Activated CD8-positive, alpha-beta memory T cell treated with anti-CD3 and anti-CD28 coated beads, Interleukin-2, amount 10 ng/mL, durations not matched to agents 7 days and 5 days (primary cell): ENCODE data around the gene BIN1. TPM values are rescaled to one million over a fixed set of nuclear protein-coding genes. Genes with fewer than 3 reads are reported as not detected.

Experiments
- ATAC-seq: fragments of 150-1000 bp; cut with Tn5 transposase; one replicate; pipeline ENCODE4 v1.10.0; 2021; ENCODE audit warnings: moderate library complexity
- CTCF ChIA-PET: fragments of 350-600 bp; sonication (Branson Sonifier 250); formaldehyde crosslinking; loops from one replicate; lab custom pipeline; 2021; ENCODE audit warnings: antibody characterized with exemption; lab: Charles Lee
- DNase-seq: peaks from one replicate; pipeline ENCODE4 v3.0.0-alpha.2; 2020
- H3K27ac Mint-ChIP-seq: one replicate; pipeline ENCODE4 v1.8.0; 2021; ENCODE audit warnings: mild to moderate bottlenecking, mixed read lengths
- H3K27me3 Mint-ChIP-seq: one replicate; pipeline ENCODE4 v1.8.0; 2021; ENCODE audit warnings: mixed read lengths
- H3K36me3 Mint-ChIP-seq: one replicate; pipeline ENCODE4 v1.8.0; 2021; ENCODE audit warnings: mild to moderate bottlenecking, mixed read lengths
- H3K4me1 Mint-ChIP-seq: one replicate; pipeline ENCODE4 v1.8.0; 2021; ENCODE audit warnings: mixed read lengths
- H3K4me3 Mint-ChIP-seq: one replicate; pipeline ENCODE4 v1.8.0; 2021; ENCODE audit warnings: mild to moderate bottlenecking, moderate library complexity, mixed read lengths
- H3K9me3 Mint-ChIP-seq: one replicate; pipeline ENCODE4 v1.8.0; 2022; ENCODE audit warnings: low read depth, mixed read lengths
- total RNA-seq, 2 experiments: library from RNA; stranded (reverse); gene quantifications; one replicate each; pipeline ENCODE4 v1.2.3, GENCODE V29; 2021

The BIN1 gene
- total RNA-seq, 2 experiments from 2014 or later = 105 to 152 TPM

DNA sequence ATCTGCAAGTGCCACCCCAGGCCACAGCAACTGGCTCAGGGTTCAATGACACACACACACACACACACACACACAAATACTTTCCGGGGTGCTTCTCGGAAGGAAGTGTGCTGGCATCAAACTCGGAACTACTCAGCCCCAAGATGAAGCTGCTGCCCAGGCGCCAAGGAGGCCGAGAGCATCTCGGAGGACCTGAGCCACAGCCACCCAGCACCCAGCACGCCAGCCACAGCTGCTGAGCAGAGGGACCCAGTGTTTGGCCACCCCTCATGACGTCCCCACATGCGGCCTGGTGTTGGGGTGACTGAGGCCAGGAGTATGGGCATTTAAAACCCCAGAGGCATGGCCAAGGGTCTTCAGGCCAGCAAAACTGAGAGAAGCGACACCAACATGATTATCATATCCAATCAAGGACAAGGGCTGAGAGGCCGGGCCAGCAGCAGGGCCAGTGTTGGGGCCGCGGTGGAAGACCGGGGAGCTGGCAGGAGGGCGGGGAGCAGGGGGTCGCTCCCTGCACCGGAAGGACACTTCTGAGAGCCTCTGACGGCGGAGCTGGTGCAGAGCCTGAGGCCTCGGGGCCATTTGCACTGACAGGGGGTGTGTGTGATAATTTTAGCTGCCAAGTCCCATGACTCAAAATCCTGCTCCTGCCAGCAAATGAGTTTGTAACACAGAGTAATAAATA lies 61.8 kb downstream of the BIN1 start:
- CTCF ChIA-PET = interaction anchor here (1.3 to 1.5 kb wide), 2 partner anchors 18 to 23 kb away, joined by 3 read pairs; no protein-coding TSS in a partner anchor
- H3K4me3 Mint-ChIP-seq = no peak overlapping the region
- no peak overlapping the region for H3K27ac Mint-ChIP-seq
- peaks cover 6% of the 10 kb centered on the region for H3K4me1 Mint-ChIP-seq
- H3K27me3 Mint-ChIP-seq = no peaks in the 10 kb centered on the region
- ATAC-seq (no peak), DNase-seq (no peak)
- H3K36me3 Mint-ChIP-seq = peaks cover 9% of the 10 kb centered on the region
- H3K9me3 Mint-ChIP-seq = no peaks in the 10 kb centered on the region

DNA sequence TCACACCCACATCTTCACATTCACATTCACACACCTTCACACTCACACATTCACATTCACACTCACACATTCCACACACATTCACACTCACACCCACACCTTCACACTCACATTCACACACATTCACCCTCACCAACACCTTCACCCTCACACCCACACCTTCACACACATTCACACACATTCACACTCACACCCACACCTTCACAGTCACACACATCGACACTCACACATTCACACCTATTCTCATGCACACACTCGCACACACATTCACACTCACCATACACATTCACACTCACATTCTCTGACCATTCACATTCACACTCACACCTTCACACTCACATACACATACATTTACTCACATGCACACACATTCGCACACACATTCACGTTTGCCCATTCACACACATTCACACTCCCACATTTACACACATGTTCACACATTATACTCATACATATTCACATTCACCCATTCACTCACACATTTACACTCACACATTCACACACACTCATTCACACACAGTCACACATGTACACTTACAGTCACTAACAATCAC lies 62.7 kb downstream of the BIN1 start:
- peaks cover 8% of the 10 kb centered on the region for H3K36me3 Mint-ChIP-seq
- no peak for ATAC-seq
- H3K27ac Mint-ChIP-seq = no peak overlapping the region

GRCh38 chr2:127043367-127044164 lies 63.4 kb downstream of the BIN1 start:
- H3K27ac Mint-ChIP-seq = no peak overlapping the region
- no peak for ATAC-seq
- peaks cover 16% of the 10 kb centered on the region for H3K4me1 Mint-ChIP-seq
- H3K27me3 Mint-ChIP-seq = peaks cover under 1% of the 10 kb centered on the region
- H3K4me3 Mint-ChIP-seq = no peak overlapping the region
- no peak for DNase-seq
- no peaks in the 10 kb centered on the region for H3K9me3 Mint-ChIP-seq
- peaks cover 8% of the 10 kb centered on the region for H3K36me3 Mint-ChIP-seq
- CTCF ChIA-PET = no interaction called here

More for the DNA sequence above, 62.7 kb downstream of the BIN1 start:
- CTCF ChIA-PET = interaction anchor here (1.3 to 1.5 kb wide), 2 partner anchors 17 to 24 kb away, joined by 3 read pairs; no protein-coding TSS in a partner anchor
- no peaks in the 10 kb centered on the region for H3K9me3 Mint-ChIP-seq
- no peak for DNase-seq
- H3K4me3 Mint-ChIP-seq = no peak overlapping the region
- H3K4me1 Mint-ChIP-seq = peaks cover 12% of the 10 kb centered on the region
- H3K27me3 Mint-ChIP-seq = no peaks in the 10 kb centered on the region

- peaks cover 6% of the 10 kb centered on the region for H3K27me3 Mint-ChIP-seq
- H3K27ac Mint-ChIP-seq = no peak overlapping the region
- no peak for DNase-seq
- ATAC-seq = no peak
- H3K9me3 Mint-ChIP-seq = no peaks in the 10 kb centered on the region
- CTCF ChIA-PET = interaction anchor here (1.4 to 3.2 kb wide), 2 partner anchors 9 kb away, joined by 3 to 15 read pairs; no protein-coding TSS in a partner anchor
- peaks cover 17% of the 10 kb centered on the region for H3K4me1 Mint-ChIP-seq
- H3K4me3 Mint-ChIP-seq = no peak overlapping the region
- no peaks in the 10 kb centered on the region for H3K36me3 Mint-ChIP-seq
Measured at GRCh38 chr2:127041259-127041970, 65.5 kb downstream of the BIN1 start.

DNA sequence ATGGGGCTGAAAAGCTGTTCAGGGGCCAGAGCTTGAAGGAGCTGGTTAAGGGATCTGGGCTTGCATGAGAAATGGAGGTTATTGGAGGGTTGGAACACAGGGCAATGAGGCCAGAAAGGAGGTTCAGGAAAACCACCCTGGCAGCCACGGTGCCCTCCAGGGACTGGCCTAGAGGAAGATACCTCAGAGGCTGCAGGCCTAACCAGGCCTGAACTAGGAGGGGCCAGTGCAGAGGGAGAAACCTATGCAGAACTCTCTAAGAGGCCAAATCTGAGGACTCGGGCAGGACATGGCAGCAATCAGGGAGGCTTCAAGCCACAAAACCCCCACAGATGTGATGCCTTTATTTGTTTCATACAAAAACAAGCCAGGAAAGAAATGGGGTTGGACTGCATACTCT lies 66.8 kb downstream of the BIN1 start:
- no peak overlapping the region for H3K4me3 Mint-ChIP-seq
- CTCF ChIA-PET = interaction anchor here (0.9 to 3.2 kb wide), 3 partner anchors 10 to 69 kb away, joined by 3 to 15 read pairs (median 6); no protein-coding TSS in a partner anchor
- peaks cover 17% of the 10 kb centered on the region for H3K4me1 Mint-ChIP-seq
- H3K36me3 Mint-ChIP-seq = no peaks in the 10 kb centered on the region
- H3K27me3 Mint-ChIP-seq = peaks cover 6% of the 10 kb centered on the region
- no peak for ATAC-seq
- DNase-seq = no peak
- H3K27ac Mint-ChIP-seq = no peak overlapping the region
- no peaks in the 10 kb centered on the region for H3K9me3 Mint-ChIP-seq

- CTCF ChIA-PET = interaction anchor here (0.9 to 3.2 kb wide), 5 partner anchors 11 to 68 kb away, joined by 3 to 15 read pairs (median 3); no protein-coding TSS in a partner anchor
- ATAC-seq (peak; percentile 71), DNase-seq (no peak)
- Mint-ChIP-seq H3K27ac (no peak overlapping the region), H3K4me3 (no peak overlapping the region), H3K36me3 (no peaks in the 10 kb centered on the region), H3K9me3 (no peaks in the 10 kb centered on the region), H3K27me3 (peaks cover 6% of the 10 kb centered on the region), H3K4me1 (peaks cover 17% of the 10 kb centered on the region)
Measured at GRCh38 chr2:127039387-127040031, 67.4 kb downstream of the BIN1 start.

GRCh38 chr2:127037476-127037875 lies 69.5 kb downstream of the BIN1 start:
- Mint-ChIP-seq H3K27me3 (peaks cover 14% of the 10 kb centered on the region), H3K4me3 (no peak overlapping the region), H3K27ac (no peak overlapping the region), H3K4me1 (peaks cover 20% of the 10 kb centered on the region), H3K9me3 (no peaks in the 10 kb centered on the region), H3K36me3 (no peaks in the 10 kb centered on the region)
- DNase-seq (no peak), ATAC-seq (no peak)
- CTCF ChIA-PET = interaction anchor here (2.5 kb wide), 1 partner anchor 13 kb away, joined by 9 read pairs; no protein-coding TSS in a partner anchor

DNA sequence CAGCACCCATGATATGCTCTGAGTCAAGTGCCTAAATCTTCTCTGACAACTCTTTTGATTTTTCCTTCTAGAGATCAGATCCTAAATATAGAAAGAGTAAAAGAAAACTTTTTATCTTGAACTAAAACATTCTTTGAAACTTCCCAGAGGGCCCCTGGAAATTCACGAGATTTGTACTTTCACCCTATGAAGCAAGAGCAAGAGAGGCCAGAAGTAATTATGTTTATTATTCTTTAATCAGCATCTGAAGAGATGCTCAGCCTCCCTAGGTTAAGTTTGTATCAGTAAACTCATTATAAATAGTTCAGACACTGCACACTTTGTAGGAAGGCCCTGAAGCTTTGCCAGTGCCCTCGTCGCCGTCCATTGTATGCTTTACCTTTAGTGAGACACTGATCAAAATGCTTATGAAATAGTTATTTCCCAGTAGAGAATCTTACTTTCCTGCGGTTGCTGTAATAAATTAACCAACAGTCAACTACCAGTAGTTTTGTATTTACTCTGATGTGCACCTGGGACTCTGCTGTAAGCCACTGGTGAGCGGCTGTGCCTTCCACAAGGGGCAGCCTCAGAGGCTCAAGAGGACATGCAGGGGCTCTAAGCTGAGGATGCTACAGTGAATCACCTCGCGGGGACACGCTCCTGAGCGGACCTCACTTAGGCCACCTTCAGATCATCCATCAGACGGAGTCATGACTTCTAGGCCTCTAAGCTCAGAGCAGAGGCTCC lies 71.9 kb downstream of the BIN1 start:
- Mint-ChIP-seq H3K27me3 (peaks cover 20% of the 10 kb centered on the region), H3K4me3 (no peak overlapping the region), H3K9me3 (no peaks in the 10 kb centered on the region)

DNA sequence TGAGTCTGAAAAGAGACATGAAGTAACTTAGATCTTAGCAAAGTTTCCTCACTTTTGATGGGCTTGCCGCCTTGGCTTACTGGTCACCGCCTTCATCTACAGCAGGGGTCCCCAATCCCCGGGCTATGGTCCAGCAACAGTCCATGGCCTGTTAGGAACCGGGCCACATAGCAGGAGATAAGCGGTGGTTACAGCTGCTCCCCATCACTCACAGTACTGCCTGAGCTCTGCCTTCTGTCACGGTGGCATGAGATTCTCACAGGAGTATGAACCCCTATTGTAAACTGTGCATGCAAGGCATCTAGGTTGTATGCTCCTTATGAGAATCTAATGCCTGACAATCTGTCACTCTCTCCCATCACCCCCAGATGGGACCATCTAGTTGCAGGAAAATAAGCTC lies 72.9 kb downstream of the BIN1 start:
- H3K36me3 Mint-ChIP-seq = no peaks in the 10 kb centered on the region
- no peak overlapping the region for H3K27ac Mint-ChIP-seq
- H3K4me1 Mint-ChIP-seq = peaks cover 19% of the 10 kb centered on the region
- H3K9me3 Mint-ChIP-seq = no peaks in the 10 kb centered on the region
- CTCF ChIA-PET = no interaction called here
- DNase-seq (no peak), ATAC-seq (no peak)
- H3K4me3 Mint-ChIP-seq = no peak overlapping the region
- H3K27me3 Mint-ChIP-seq = peaks cover 27% of the 10 kb centered on the region

More for the DNA sequence above, 71.9 kb downstream of the BIN1 start:
- H3K36me3 Mint-ChIP-seq = no peaks in the 10 kb centered on the region
- DNase-seq (peak; percentile 31), ATAC-seq (no peak)
- CTCF ChIA-PET = interaction anchor here (0.9 to 2.5 kb wide), 3 partner anchors 13 to 41 kb away, joined by 3 to 9 read pairs (median 3); no protein-coding TSS in a partner anchor
- peaks cover 27% of the 10 kb centered on the region for H3K4me1 Mint-ChIP-seq
- no peak overlapping the region for H3K27ac Mint-ChIP-seq

DNA sequence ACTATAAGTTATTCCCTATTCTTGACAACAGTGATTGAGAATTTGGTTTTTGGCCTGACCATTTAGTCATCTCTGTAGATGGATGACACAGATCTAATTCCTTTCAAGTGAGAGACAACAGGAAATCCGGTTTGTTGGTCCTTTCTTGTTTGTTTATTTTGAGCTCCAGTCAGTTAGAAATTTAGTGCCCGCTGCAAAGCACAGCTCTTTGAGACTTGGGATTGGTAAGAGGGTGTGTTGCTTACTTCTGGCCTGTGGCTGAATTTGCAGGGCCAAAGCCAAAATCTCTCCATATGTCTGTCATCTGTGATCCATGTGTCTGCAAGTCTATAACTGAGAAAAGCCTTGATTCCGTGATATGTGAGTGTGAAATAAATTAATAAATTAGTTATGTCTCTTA lies 74.3 kb downstream of the BIN1 start:
- H3K4me1 Mint-ChIP-seq = peaks cover 14% of the 10 kb centered on the region
- H3K27me3 Mint-ChIP-seq = peaks cover 34% of the 10 kb centered on the region
- DNase-seq = no peak
- no peaks in the 10 kb centered on the region for H3K9me3 Mint-ChIP-seq
- no peaks in the 10 kb centered on the region for H3K36me3 Mint-ChIP-seq
- no peak overlapping the region for H3K27ac Mint-ChIP-seq
- no peak for ATAC-seq
- H3K4me3 Mint-ChIP-seq = no peak overlapping the region
- CTCF ChIA-PET = interaction anchor here (1.0 to 1.3 kb wide), 3 partner anchors 9 to 35 kb away, joined by 3 read pairs; no protein-coding TSS in a partner anchor

- ATAC-seq = no peak
- peaks cover 27% of the 10 kb centered on the region for H3K4me1 Mint-ChIP-seq
- H3K9me3 Mint-ChIP-seq = no peaks in the 10 kb centered on the region
- peaks cover 50% of the 10 kb centered on the region for H3K27me3 Mint-ChIP-seq
- no peak overlapping the region for H3K27ac Mint-ChIP-seq
- CTCF ChIA-PET = no interaction called here
- H3K4me3 Mint-ChIP-seq = no peak overlapping the region
- DNase-seq = no peak
- no peaks in the 10 kb centered on the region for H3K36me3 Mint-ChIP-seq
Measured at GRCh38 chr2:127029350-127030051, 77.5 kb downstream of the BIN1 start.
